ENCODE results near the gene AQP12A.

GRCh38 chr2:240644171-240644651, 47.5 kb upstream of the AQP12A start:
- TF ChIP-seq POLR2AphosphoS5 (IDR thresholded peaks at IDR 0.05) (no peak), POLR2A (IDR thresholded peaks at IDR 0.05) (no peak)

Data from sigmoid colon (tissue), 4 donors.